Activated CD4-positive, alpha-beta T cell treated with anti-CD3 and anti-CD28 coated beads, Interleukin-2, amount 50 U/mL, for 48 hours (primary cell): ENCODE results near the gene COL9A1.

Experiments
- DNase-seq, 2 experiments: peaks; one replicate each; pipeline ENCODE4 v3.0.0-alpha.2; 2020

Gene COL9A1

DNA sequence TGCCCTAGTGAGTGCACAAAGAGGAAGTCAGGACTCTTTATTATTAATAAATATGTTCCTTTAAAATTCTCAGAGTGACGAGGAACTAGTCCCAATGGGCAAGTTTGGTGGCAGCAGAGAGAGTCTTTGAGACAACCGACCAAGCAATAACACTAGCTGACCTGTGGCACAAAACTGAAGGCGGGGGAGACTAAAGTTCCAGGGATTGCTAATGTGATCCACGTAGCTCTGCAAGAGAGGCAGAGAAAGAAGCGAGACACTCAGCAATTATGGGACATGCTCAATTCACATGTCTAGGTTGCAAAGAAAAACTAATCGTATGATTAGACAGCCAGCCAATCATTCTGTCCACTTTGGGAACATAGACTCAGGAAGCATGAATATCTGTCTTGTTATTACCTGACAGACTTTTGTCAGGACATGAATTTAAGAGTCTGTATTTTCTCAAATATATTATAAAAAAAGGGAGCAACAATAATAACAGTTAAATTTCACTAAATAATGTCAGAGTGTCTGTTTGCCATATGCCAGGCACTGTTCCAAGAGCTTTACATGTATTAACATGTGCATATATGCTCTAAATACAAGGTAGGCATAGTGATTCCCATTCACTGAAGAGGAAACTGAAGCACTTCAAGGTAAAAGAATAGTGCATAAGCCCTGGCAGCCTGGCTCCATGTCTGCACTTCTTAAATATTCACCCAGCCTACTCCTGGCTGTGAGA, 81.0 kb downstream of the COL9A1 start:
- DNase-seq, result no peak

DNA sequence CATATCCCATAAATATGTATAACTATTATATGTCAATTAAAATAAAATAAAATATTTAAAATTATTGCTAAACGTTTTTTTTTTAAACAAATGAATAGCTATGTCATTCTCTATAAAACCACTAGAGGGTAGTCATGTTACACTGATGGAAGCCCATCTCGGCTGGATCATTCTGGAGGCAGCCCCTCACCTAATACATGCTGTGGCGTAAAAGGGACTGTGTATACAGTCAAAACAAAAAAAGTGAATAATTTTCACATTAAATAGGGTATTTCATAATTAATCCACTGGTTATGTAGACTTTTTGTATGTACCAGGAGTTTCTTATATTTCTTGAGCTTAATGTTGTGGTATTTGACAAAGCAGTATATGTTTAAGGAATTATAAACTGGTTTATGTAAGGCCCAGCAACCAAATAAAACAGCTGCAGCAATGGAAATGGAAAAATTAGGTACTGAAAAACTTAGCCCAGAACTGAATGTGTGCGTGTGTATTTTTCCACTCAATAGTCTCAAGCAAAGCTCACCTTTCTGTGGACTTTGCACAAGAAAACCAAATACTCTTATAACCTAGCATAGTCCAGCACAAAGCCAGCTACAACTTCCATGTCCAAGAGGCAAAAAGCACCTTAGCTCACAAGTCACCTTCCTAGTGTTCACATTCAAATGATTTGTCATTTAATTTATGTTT, 81.7 kb downstream of the COL9A1 start:
- DNase-seq, result peak in 1 of 2 experiments; percentile 2

- no peak for DNase-seq
These were observed 82.8 kb downstream of the COL9A1 start for GRCh38 chr6:70219943-70220613.

- DNase-seq, result no peak
These were observed 86.1 kb downstream of the COL9A1 start for GRCh38 chr6:70216767-70217166.

DNA sequence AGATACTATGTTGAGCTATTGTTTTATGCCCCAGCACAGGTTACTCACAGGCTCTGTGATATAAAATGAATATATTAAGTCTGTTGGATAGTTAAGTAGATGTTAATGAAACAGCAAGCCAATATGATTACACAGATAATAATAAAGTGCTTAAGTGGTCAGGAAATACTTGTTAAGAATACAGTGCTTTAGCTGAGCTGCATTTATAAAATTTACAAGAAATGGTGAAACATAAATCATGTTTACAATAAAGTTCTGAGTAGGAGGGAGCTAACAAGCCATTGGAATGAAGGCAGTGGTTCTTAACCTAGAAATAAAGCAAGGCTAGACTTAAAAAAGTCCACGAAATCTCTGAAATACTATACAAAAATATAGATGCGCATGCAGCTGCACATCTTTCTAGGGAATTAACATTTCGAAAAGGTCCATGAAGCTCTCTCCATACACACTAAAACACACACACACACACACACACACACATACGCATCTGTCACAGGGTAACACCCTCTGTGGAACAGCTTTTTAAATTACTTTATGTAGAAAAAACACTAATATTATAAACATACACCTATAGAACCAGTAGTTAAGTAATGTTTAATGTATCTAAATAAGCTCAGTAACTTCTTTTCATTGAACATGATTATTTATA, 87.3 kb downstream of the COL9A1 start:
- no peak for DNase-seq

- no peak for DNase-seq
These were observed 92.4 kb downstream of the COL9A1 start for GRCh38 chr6:70210462-70210861.

DNA sequence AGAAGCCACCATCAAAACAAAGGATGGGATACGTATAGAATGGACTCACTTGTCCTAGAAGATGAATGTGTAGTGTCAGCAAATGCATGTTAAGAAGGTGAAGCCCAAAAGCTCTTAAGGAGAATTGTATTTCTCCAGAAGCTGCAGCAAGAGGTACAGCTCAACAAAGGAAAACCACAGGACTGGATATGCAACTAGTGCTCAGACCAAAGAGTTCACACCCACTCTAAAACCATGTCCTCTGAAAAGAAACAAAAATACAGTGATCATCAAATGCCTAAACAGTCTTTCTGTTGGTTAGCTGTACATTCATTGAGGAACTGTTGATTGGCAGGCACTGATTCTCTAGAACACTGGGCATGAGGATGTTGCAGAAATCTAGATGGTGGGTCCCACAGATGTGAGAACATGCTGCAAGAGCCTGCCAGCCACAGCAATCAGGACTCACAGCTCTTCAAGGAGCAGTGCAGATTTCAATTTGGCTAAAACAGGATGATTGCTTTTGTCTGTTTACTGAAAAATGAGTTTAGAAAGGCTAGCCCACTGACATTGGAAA, 94.6 kb downstream of the COL9A1 start:
- no peak for DNase-seq

GRCh38 chr6:70198785-70199184, 104.1 kb downstream of the COL9A1 start:
- no peak for DNase-seq

- no peak for DNase-seq
These were observed 106.4 kb downstream of the COL9A1 start for GRCh38 chr6:70196531-70196930.

- no peak for DNase-seq
These were observed 108.5 kb downstream of the COL9A1 start for GRCh38 chr6:70194421-70194820.

DNA sequence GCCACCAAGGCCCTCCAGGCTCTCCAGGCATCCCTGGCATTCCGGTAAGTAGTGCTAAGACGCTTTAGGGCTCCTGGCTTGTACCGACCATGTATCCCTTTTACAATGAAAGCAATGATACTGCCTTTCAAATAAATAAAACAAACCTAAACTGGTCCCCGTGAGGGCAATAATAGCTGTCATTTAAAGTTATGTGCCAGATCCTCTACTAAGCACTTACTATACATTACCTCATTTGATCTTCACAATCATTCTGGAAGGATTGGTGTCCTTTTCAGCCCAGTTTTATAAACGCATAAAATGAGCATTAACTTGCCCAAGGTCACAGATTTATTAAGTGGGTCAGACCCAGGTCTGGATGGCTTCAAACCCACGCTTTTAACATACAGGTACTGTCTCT, 114.7 kb downstream of the COL9A1 start:
- no peak for DNase-seq

DNA sequence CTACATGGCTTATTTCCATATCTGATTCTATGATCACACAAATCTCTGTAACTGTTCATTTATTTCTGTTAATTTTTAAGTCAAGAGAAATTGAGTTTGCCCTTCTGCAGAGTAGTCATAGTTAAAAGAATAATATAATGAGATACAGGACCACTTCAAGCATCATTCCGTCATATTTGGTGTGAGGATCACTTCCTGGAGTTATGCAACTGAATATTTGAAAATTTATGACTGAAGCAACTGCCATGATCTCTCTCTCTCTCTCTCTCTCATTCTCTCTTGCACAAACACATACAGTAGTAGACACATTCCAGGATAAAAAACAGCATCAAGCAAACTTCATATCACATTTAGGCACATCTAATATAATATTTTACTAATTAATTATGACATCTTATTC, 116.4 kb downstream of the COL9A1 start:
- DNase-seq, result no peak

GRCh38 chr6:70184723-70185122, 118.2 kb downstream of the COL9A1 start:
- no peak for DNase-seq

DNA sequence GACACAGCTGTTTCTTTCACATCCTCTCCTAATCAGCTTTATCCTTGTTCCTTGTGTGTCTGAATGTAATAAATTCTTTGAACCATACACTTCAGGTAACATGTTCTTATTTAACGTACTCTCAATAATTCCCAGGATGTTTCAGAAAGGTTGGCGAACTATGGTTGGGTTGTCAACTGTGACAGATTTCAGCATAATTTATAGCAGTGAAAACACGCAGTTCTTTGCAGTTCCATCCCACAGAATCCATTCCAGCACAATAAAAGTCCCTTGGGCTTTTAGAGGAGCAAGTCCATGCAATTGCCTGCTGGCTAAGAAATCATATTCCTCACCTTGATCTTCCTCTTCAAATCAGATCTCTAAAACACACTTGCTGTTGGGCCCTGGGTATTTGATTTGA, 119.3 kb downstream of the COL9A1 start:
- DNase-seq, result no peak

DNA sequence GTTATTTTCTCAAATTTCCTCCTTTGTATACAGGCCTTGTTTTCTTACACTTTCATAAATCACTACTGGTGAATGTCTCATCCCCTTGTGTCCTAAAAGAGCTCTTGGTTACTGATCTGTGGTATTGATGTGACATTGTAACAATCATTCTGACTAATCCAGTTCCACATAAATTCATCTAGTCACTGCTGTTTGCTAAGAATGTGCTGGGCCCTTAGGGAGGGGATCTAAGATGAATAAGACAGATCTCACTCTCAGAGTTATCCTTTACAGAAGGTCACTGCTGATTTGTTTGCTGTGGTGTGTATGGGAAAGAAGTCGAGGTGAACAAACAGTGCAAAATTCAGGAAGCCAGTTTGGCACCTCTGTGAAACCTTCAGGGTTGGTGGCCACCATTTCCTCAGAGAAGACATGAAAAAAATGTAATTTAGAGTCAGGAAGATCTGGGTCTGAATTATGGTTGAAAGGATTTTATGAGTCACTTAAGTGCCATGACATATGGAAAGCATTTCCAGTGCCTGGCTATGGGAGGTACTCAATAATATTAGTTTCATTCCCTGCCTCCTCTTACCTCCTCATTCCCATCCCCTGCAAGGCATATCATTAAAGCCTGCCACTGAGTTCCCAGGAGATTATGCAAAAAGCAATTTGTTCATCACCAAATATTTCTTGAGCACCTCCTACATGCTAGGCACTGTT, 121.8 kb downstream of the COL9A1 start:
- DNase-seq, result no peak

DNA sequence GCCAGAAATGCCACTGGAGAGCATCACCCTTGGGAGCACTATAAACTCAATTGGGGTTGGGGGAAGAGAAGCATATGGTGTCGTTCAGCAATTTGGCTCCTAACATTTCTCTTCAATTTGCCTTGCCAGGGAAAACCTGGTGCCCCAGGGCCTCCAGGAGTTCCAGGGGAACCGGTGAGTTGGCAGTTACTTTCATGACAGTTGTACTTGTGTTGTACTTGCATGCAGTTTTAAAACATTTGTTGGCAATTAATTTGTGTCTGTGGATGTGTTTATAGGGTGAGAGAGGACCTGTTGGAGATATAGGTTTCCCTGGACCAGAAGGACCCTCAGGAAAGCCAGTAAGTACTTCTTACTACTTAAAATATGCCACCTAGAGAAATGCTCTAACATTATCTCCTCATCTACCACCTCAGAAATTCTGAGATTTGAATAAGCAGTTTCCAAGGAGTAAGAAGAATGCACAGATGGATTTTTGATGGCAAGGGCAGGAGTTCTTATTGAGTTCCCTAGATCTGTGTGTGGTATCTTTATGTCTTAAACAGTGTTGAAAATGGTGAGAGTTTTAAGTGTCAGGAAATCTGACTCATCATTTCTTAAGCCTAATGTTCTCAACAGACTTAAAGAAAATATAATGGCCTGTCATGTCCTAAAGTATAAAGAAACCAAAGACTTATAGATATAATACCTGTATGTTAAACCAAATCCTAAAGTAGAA, 122.5 kb downstream of the COL9A1 start:
- no peak for DNase-seq

GRCh38 chr6:70176842-70177550, 125.9 kb downstream of the COL9A1 start:
- DNase-seq, result no peak

DNA sequence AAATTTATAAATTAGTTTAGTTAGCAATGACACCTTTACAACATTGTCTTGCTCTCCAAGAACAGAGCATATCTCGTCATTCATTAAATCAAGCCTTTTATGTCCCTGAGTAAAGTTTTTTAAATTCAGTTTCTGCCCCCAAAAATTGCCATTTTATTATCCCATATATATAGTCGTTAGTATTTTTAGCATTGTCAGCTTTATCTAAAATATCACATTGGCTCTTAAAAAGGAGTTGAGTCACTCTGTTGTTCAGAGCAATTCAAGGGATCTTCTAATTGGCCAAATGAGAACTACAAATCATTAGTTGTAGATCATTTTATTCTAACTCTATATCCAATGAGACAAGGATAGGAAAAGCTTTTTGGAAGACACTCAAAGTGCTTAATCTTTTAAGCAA, 127.1 kb downstream of the COL9A1 start:
- DNase-seq, result no peak

GRCh38 chr6:70172252-70172651, 130.6 kb downstream of the COL9A1 start:
- DNase-seq, result no peak

- no peak for DNase-seq
These were observed 131.6 kb downstream of the COL9A1 start for GRCh38 chr6:70171236-70171635.

- no peak for DNase-seq
These were observed 134.1 kb downstream of the COL9A1 start for GRCh38 chr6:70168681-70169377.
